Brain microvascular endothelial cell (primary cell): ENCODE results near the gene CDH2.

ENCODE experiments used
- DNase-seq: peaks from one replicate; pipeline ENCODE4 v3.0.0-alpha.2; 2020
- H3K27ac ChIP-seq: fragments of 250-450 bp; sonication (Bioruptor Pico); 2 replicates; pipeline ENCODE4 v1.5.1; 2020; ENCODE audit warnings: mild to moderate bottlenecking, moderate library complexity
- H3K27me3 ChIP-seq: fragments of 250-450 bp; sonication (Bioruptor Pico); replicated peaks from 2 replicates; pipeline ENCODE4 v1.5.1; 2020; ENCODE audit warnings: mild to moderate bottlenecking
- H3K36me3 ChIP-seq: fragments of 250-450 bp; sonication (Bioruptor Pico); replicated peaks from 2 replicates; pipeline ENCODE4 v1.5.1; 2020; ENCODE audit warnings: mild to moderate bottlenecking
- H3K4me3 ChIP-seq: 2 replicates; pipeline ENCODE4 v1.5.1; 2011; ENCODE audit warnings: low read depth, mild to moderate bottlenecking, control low read depth, low read length, moderate library complexity
- CTCF ChIP-seq: IDR thresholded peaks from 2 replicates; pipeline ENCODE4 v1.5.1; 2011; ENCODE audit warnings: low read depth, mild to moderate bottlenecking, moderate library complexity, low read length, control low read depth, inconsistent platforms; ENCODE audit errors: missing control alignments
- in situ Hi-C: cut with HindIII; loops from 2 replicates; pipeline ENCODE4 v1.10.0; 2017; ENCODE audit warnings: low sequenced_read_pairs, low pct_ligation_motif_present

The CDH2 gene

DNA sequence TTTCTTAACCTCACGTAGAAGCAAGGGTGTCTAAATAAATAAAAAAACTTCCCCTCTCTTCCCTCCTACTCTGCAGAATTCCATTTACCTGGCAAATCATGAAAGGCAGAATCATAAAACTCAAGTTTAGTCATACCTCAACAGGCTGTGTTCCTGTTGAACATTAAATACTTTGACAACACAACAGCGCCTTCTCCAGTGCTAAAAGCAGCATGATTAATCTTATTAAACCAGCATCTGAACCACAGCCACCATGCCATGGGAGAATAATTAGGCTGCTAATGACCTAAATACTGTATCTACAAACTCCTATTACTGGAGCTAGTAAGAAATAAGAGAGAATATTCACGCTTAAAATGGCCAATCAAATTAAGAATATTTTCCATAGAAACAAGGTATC, 68.1 kb downstream of the CDH2 start:
- no peak overlapping the region for H3K4me3 ChIP-seq
- H3K27ac ChIP-seq: no peak overlapping the region
- no peak for TF ChIP-seq CTCF
- no peaks in the 10 kb centered on the region for H3K27me3 ChIP-seq
- no peaks in the 10 kb centered on the region for H3K36me3 ChIP-seq
- in situ Hi-C loops: no loop called here
- DNase-seq: no peak

DNA sequence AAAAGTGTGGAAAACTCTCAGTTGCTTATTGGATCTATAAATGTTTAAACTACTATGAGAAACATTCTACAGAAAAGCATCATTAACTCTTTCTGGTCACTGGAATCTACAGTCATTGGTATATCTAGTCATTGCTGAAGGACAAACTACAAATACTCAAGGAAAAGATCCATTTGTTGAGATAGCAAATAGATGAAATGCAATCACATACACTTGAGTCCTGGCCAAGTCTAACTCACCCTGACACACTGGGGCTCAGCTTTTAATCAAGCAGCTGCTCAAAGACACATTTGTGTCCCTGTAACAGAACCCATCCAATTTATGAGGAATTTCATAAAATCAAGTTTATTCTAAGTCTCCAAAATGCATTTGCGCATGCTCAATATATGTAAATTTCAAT, 68.7 kb downstream of the CDH2 start:
- H3K4me3 ChIP-seq: no peak overlapping the region
- no peak overlapping the region for H3K27ac ChIP-seq
- no peaks in the 10 kb centered on the region for H3K27me3 ChIP-seq
- H3K36me3 ChIP-seq: no peaks in the 10 kb centered on the region
- in situ Hi-C loops: no loop called here
- TF ChIP-seq CTCF: no peak
- no peak for DNase-seq

DNA sequence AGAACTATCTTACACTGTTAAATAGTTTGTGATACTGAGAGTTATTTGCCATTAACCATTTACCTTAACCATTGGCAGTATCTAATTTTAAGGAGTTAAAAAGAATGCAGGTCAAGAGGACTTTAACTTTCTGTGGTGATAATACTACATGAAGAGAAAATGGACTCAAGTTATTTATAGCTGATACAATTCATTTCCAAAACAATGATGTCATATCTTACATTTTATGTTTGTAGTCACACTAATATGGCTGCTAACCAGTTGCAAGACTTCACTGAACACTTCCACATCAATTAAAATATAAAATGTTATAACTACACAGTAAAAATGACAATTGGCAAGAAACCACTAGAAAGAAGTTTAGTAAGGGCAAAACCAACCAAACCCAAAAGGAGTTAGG, 77.7 kb downstream of the CDH2 start:
- TF ChIP-seq CTCF: no peak
- no peak for DNase-seq

DNA sequence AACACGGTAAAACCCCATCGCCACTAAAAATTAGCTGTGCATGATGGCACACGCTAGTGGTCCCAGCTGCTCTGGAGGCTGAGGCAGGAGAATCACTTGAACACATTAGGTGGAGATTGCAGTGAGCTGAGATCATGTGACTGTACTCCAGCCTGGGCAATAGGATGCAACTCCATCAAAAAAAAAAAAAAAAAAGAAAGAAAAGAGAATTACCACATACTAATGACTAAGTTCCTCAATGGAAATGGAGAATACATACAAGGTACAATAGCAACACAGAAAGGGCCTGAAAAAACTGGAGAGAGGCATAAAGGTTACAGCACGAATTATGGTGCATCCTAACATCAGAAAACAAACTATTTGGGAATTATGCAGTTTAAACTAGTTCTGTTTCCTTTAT, 81.3 kb downstream of the CDH2 start:
- in situ Hi-C loops: no loop called here
- no peak for DNase-seq
- TF ChIP-seq CTCF: no peak
- H3K4me3 ChIP-seq: no peak overlapping the region
- H3K36me3 ChIP-seq: no peaks in the 10 kb centered on the region
- H3K27ac ChIP-seq: no peak overlapping the region
- no peaks in the 10 kb centered on the region for H3K27me3 ChIP-seq

More for the DNA sequence above, 77.7 kb downstream of the CDH2 start:
- Histone ChIP-seq H3K27me3 (no peaks in the 10 kb centered on the region), H3K27ac (no peak overlapping the region), H3K36me3 (no peaks in the 10 kb centered on the region), H3K4me3 (no peak overlapping the region)
- in situ Hi-C loops: no loop called here

DNA sequence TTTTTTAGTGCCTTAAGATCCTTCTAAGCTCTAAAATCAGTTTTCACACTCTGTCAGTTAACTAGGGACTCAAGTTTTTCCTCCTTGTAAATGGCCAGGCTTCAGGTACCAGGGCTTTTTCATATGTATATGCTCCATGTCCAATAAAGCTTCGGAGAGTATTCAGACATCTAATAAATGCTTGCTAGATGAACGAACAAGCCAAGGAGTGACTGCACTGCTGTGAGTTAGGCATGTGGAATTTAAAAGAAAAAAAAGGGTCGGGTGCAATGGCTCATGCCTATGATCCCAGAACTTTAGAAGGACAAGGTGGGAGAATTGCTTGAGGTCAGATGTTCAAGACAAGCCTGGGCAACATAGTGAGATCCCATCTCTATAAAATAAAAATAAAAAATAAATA, 81.9 kb downstream of the CDH2 start:
- TF ChIP-seq CTCF: no peak
- in situ Hi-C loops: no loop called here
- DNase-seq: peak; percentile 58
- Histone ChIP-seq H3K4me3 (no peak overlapping the region), H3K36me3 (no peaks in the 10 kb centered on the region), H3K27ac (no peak overlapping the region), H3K27me3 (no peaks in the 10 kb centered on the region)

DNA sequence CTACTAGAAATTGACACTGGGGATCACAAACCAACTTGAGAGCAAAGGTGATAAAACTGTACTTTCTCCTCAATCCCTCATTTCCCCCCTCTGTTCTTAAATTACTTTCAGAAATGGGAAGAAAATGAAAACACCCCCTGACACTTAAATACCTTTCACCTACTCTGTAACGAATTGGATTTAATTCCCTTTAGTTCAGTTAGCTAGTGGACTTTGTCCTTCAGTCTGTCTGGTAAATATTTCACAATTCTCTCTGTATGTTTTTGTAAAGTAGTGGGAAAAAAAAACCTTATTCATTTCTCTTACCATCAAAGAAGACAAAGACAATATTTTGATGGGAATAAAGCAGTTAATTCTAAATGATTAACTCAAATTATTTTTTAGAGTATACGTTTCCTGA, 85.7 kb downstream of the CDH2 start:
- in situ Hi-C loops: no loop called here
- Histone ChIP-seq H3K27me3 (no peaks in the 10 kb centered on the region), H3K36me3 (no peaks in the 10 kb centered on the region), H3K27ac (no peak overlapping the region), H3K4me3 (no peak overlapping the region)
- TF ChIP-seq CTCF: no peak
- no peak for DNase-seq
